GM19240 (cell line): ENCODE measurements around the gene RPAP2.
"Not testable (repeated sequence)": the region's sequence is repeated elsewhere in the genome, so short reads cannot be mapped to it uniquely, and the experiment has no call there.

Source experiments
- DNase-seq: peaks from one replicate; pipeline ENCODE4 v3.0.0; 2011; ENCODE audit warnings: low spot score; ENCODE audit not compliant: insufficient read length

The RPAP2 gene

GRCh38 chr1:92323473-92324453 lies 24.9 kb downstream of the RPAP2 start:
- DNase-seq, result no peak

- DNase-seq, result no peak
These were observed 25.9 kb downstream of the RPAP2 start for GRCh38 chr1:92324784-92325183.

- DNase-seq, result no peak
These were observed 27.8 kb downstream of the RPAP2 start for GRCh38 chr1:92326681-92327080.

- DNase-seq, result no peak
These were observed 28.9 kb downstream of the RPAP2 start for GRCh38 chr1:92327794-92328193.

GRCh38 chr1:92329347-92330129 lies 30.7 kb downstream of the RPAP2 start:
- no peak for DNase-seq

- DNase-seq, result no peak
These were observed 34.8 kb downstream of the RPAP2 start for GRCh38 chr1:92333668-92334067.

GRCh38 chr1:92340154-92340553 lies 41.3 kb downstream of the RPAP2 start:
- DNase-seq, result no peak

GRCh38 chr1:92342401-92342800 lies 43.5 kb downstream of the RPAP2 start:
- DNase-seq, result no peak

- no peak for DNase-seq
These were observed 44.2 kb downstream of the RPAP2 start for GRCh38 chr1:92343061-92343460.

GRCh38 chr1:92346866-92347640 lies 48.2 kb downstream of the RPAP2 start:
- no peak for DNase-seq

- DNase-seq, result no peak
These were observed 54.0 kb downstream of the RPAP2 start for GRCh38 chr1:92352856-92353255.

GRCh38 chr1:92354259-92354658 lies 55.4 kb downstream of the RPAP2 start:
- no peak for DNase-seq

- no peak for DNase-seq
These were observed 58.1 kb downstream of the RPAP2 start for GRCh38 chr1:92356956-92357355.

- DNase-seq, result not testable (repeated sequence)
These were observed 60.5 kb downstream of the RPAP2 start for GRCh38 chr1:92359382-92359781.

GRCh38 chr1:92359986-92360385 lies 61.1 kb downstream of the RPAP2 start:
- DNase-seq, result no peak

GRCh38 chr1:92362970-92363369 lies 64.1 kb downstream of the RPAP2 start:
- DNase-seq, result no peak

- no peak for DNase-seq
These were observed 64.5 kb downstream of the RPAP2 start for GRCh38 chr1:92363401-92363800.

- DNase-seq, result no peak
These were observed 66.7 kb downstream of the RPAP2 start for GRCh38 chr1:92365378-92366039.

- no peak for DNase-seq
These were observed 67.2 kb downstream of the RPAP2 start for GRCh38 chr1:92366040-92366395.

GRCh38 chr1:92367496-92367895 lies 68.6 kb downstream of the RPAP2 start:
- DNase-seq, result no peak

GRCh38 chr1:92372164-92372563 lies 73.3 kb downstream of the RPAP2 start:
- DNase-seq, result no peak
